Gastroesophageal sphincter (tissue), 4 donors: ENCODE data around the gene CYP1A1. TPM values are rescaled to one million over a fixed set of nuclear protein-coding genes. Genes with fewer than 3 reads are reported as not detected.
A peak's percentile ranks its signal among the peaks of the same experiment; 100 is the strongest.

Experiments used
- ATAC-seq: fragments of 150-250 bp; one replicate; pipeline ENCODE4 v1.9.1; 2016; ENCODE audit warnings: mild to moderate bottlenecking, moderate library complexity
- H3K27ac ChIP-seq, 4 donors: fragments of 200-600 bp; sonication (generic) in 3 of 4; 1 replicate in 3 of 4; 2 replicates in 1 of 4; pipeline ENCODE4 v1.5.1; 2016 to 2019
- H3K27me3 ChIP-seq: fragments of 200-600 bp; sonication (generic); one replicate; pipeline ENCODE4 v1.5.1; 2019
- H3K36me3 ChIP-seq, 2 donors: fragments of 200-600 bp; sonication (generic); one replicate each; pipeline ENCODE4 v1.5.1; 2019; ENCODE audit warnings: control low read depth in 1 of 2
- H3K4me1 ChIP-seq, 3 donors: fragments of 200-600 bp; sonication (generic); 1 replicate in 2 of 3; 2 replicates in 1 of 3; pipeline ENCODE4 v1.5.1; 2016 to 2019; ENCODE audit warnings: control low read depth in 2 of 3
- H3K4me3 ChIP-seq, 2 donors: fragments of 200-600 bp; sonication (generic); one replicate each; pipeline ENCODE4 v1.5.1; 2019; ENCODE audit warnings: mild to moderate bottlenecking in 1 of 2, moderate library complexity in 1 of 2
- H3K9me3 ChIP-seq, 3 donors: fragments of 200-600 bp; sonication (generic); one replicate each; pipeline ENCODE4 v1.5.1; 2017 to 2019; ENCODE audit warnings: control low read depth in 2 of 3
- EP300 ChIP-seq: sonication (generic); formaldehyde crosslinking; IDR thresholded peaks from one replicate; pipeline ENCODE4 v1.6.1; 2017; ENCODE audit warnings: antibody characterized with exemption, mild to moderate bottlenecking
- POLR2A ChIP-seq, 2 donors: fragments of 450-650 bp; IDR thresholded peaks; one replicate each; pipeline ENCODE4 v1.6.1; 2017; ENCODE audit warnings: antibody characterized with exemption in 2 of 2, mild to moderate bottlenecking in 2 of 2, moderate library complexity in 1 of 2
- POLR2AphosphoS5 ChIP-seq: sonication (generic); formaldehyde crosslinking; IDR thresholded peaks from one replicate; pipeline ENCODE4 v1.6.1; 2017; ENCODE audit warnings: antibody characterized with exemption
- WGBS, 2 donors: methylation state at CpG; one replicate each; pipeline ENCODE4 v1.1.5; 2018; ENCODE audit warnings: low coverage in 1 of 2; 5-methylcytosine and 5-hydroxymethylcytosine counted together
- total RNA-seq, 4 donors: library from RNA; depleted of rRNA; stranded (reverse); fragments of >200 nt; gene quantifications; one replicate each; pipeline ENCODE4 v1.1.0, GENCODE V29; 2016
- TF ChIP-seq, protein P1 (sequence below), 4 experiments: fragments of 200-600 bp in 2 of 4; fragments of 450-650 bp in 2 of 4; sonication (generic) in 1 of 4; IDR thresholded peaks; one replicate each; pipeline ENCODE4 v1.5.1; 2017 to 2019; ENCODE audit warnings: antibody characterized with exemption in 4 of 4, mild to moderate bottlenecking in 2 of 4, moderate library complexity in 2 of 4

The CYP1A1 gene
- total RNA-seq, 4 donors from 2014 or later: 0.47 to 2.2 TPM; not detected in 2

GRCh38 chr15:74712311-74712710 is 13.0 kb downstream of the CYP1A1 start:
- H3K36me3 ChIP-seq: no peaks in the 10 kb centered on the region
- H3K4me3 ChIP-seq: no peak overlapping the region
- 66 to 69% methylated on average over 3 of the region's 3 CpGs for WGBS, 2 donors
- H3K27me3 ChIP-seq: peaks cover 17% of the 10 kb centered on the region
- TF ChIP-seq EP300: no peak
- TF ChIP-seq, protein P1, sequence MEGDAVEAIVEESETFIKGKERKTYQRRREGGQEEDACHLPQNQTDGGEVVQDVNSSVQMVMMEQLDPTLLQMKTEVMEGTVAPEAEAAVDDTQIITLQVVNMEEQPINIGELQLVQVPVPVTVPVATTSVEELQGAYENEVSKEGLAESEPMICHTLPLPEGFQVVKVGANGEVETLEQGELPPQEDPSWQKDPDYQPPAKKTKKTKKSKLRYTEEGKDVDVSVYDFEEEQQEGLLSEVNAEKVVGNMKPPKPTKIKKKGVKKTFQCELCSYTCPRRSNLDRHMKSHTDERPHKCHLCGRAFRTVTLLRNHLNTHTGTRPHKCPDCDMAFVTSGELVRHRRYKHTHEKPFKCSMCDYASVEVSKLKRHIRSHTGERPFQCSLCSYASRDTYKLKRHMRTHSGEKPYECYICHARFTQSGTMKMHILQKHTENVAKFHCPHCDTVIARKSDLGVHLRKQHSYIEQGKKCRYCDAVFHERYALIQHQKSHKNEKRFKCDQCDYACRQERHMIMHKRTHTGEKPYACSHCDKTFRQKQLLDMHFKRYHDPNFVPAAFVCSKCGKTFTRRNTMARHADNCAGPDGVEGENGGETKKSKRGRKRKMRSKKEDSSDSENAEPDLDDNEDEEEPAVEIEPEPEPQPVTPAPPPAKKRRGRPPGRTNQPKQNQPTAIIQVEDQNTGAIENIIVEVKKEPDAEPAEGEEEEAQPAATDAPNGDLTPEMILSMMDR (IDR thresholded peaks at IDR 0.05): no peak
- no peak for TF ChIP-seq POLR2AphosphoS5
- TF ChIP-seq POLR2A (IDR thresholded peaks at IDR 0.05): no peak
- no peaks in the 10 kb centered on the region for H3K9me3 ChIP-seq
- no peak for ATAC-seq
- no peaks in the 10 kb centered on the region for H3K4me1 ChIP-seq
- H3K27ac ChIP-seq: no peak overlapping the region

GRCh38 chr15:74710319-74711094 is 14.8 kb downstream of the CYP1A1 start:
- H3K36me3 ChIP-seq: no peaks in the 10 kb centered on the region
- no peak overlapping the region for H3K27ac ChIP-seq
- no peak overlapping the region for H3K4me3 ChIP-seq
- H3K27me3 ChIP-seq: peaks cover 29% of the 10 kb centered on the region
- ATAC-seq: no peak
- H3K4me1 ChIP-seq: no peaks in the 10 kb centered on the region
- TF ChIP-seq, protein P1 (IDR thresholded peaks at IDR 0.05): no peak
- TF ChIP-seq POLR2AphosphoS5 (no peak), POLR2A (IDR thresholded peaks at IDR 0.05) (no peak), EP300 (no peak)
- H3K9me3 ChIP-seq: no peaks in the 10 kb centered on the region
- WGBS, 2 donors: 42 to 50% methylated on average over 2 to 3 of the region's 3 CpGs

GRCh38 chr15:74709892-74710291 is 15.4 kb downstream of the CYP1A1 start:
- no peak for TF ChIP-seq POLR2A (IDR thresholded peaks at IDR 0.05)
- TF ChIP-seq EP300: no peak
- TF ChIP-seq, protein P1 (IDR thresholded peaks at IDR 0.05): no peak
- TF ChIP-seq POLR2AphosphoS5: no peak
- no peak for ATAC-seq

GRCh38 chr15:74709011-74709410 is 16.3 kb downstream of the CYP1A1 start:
- Histone ChIP-seq H3K4me3 (no peak overlapping the region), H3K27me3 (peaks cover 33% of the 10 kb centered on the region), H3K27ac (no peak overlapping the region), H3K4me1 (no peaks in the 10 kb centered on the region), H3K9me3 (no peaks in the 10 kb centered on the region), H3K36me3 (no peaks in the 10 kb centered on the region)
- no peak for ATAC-seq
- 47 to 100% methylated on average over 1 of the region's 1 CpG for WGBS, 2 donors
- TF ChIP-seq POLR2A (IDR thresholded peaks at IDR 0.05) (no peak), POLR2AphosphoS5 (no peak), EP300 (no peak)
- TF ChIP-seq, protein P1 (IDR thresholded peaks at IDR 0.05): no peak

More at GRCh38 chr15:74709892-74710291, 15.4 kb downstream of the CYP1A1 start:
- WGBS, 2 donors: 33 to 60% methylated on average over 1 of the region's 3 CpGs
- H3K9me3 ChIP-seq: no peaks in the 10 kb centered on the region
- H3K4me3 ChIP-seq: no peak overlapping the region
- peaks cover 29% of the 10 kb centered on the region for H3K27me3 ChIP-seq
- H3K27ac ChIP-seq: no peak overlapping the region
- H3K36me3 ChIP-seq: no peaks in the 10 kb centered on the region
- no peaks in the 10 kb centered on the region for H3K4me1 ChIP-seq

GRCh38 chr15:74696808-74697207 is 28.5 kb downstream of the CYP1A1 start:
- Histone ChIP-seq H3K36me3 (no peaks in the 10 kb centered on the region), H3K4me1 (peaks cover 0 to 37% (median 20%) of the 10 kb centered on the region in 3 donors), H3K27ac (peak overlapping the region in 1 of 4 donors; percentile 89), H3K4me3 (peak overlapping the region in 1 of 2 donors; percentile 90), H3K27me3 (no peaks in the 10 kb centered on the region), H3K9me3 (no peaks in the 10 kb centered on the region)
- 37 to 58% methylated on average over 2 of the region's 2 CpGs for WGBS, 2 donors
- TF ChIP-seq POLR2A (IDR thresholded peaks at IDR 0.05) (no peak), EP300 (no peak), POLR2AphosphoS5 (no peak)
- TF ChIP-seq, protein P1 (IDR thresholded peaks at IDR 0.05): no peak
- ATAC-seq: no peak
